ENCODE measurements around the gene OVOL2. TPM values are rescaled to one million over a fixed set of nuclear protein-coding genes. Genes with fewer than 3 reads are reported as not detected.

Gene OVOL2
- total RNA-seq, 1 experiment from 2014 or later: 7.4 TPM

DNA sequence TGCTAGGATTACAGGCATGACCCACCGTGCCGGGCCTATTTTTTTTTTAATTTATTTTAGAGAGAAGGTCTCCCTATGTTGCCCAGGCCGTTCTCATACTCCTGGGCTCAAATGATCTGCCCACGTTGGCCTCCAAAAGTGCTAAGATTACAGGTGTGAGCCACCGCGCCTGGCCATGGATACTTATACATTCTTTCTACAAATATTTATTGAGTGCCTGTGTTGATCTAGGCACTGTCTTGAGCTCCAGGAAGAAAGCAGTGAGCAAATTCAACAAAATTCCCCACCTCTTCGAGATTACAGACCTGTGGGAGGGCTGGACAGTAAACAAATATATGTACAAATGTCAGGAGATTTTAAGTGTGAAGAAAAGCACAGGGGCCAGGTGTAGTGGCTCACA lies 51.0 kb downstream of the OVOL2 start:
- TF ChIP-seq, protein P1, sequence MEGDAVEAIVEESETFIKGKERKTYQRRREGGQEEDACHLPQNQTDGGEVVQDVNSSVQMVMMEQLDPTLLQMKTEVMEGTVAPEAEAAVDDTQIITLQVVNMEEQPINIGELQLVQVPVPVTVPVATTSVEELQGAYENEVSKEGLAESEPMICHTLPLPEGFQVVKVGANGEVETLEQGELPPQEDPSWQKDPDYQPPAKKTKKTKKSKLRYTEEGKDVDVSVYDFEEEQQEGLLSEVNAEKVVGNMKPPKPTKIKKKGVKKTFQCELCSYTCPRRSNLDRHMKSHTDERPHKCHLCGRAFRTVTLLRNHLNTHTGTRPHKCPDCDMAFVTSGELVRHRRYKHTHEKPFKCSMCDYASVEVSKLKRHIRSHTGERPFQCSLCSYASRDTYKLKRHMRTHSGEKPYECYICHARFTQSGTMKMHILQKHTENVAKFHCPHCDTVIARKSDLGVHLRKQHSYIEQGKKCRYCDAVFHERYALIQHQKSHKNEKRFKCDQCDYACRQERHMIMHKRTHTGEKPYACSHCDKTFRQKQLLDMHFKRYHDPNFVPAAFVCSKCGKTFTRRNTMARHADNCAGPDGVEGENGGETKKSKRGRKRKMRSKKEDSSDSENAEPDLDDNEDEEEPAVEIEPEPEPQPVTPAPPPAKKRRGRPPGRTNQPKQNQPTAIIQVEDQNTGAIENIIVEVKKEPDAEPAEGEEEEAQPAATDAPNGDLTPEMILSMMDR (IDR thresholded peaks at IDR 0.05; ENCODE audit: unreplicated experiment): no peak
- no TSS peak for BruUV-seq (replicated peaks)
- Mint-ChIP-seq H3K4me1 (ENCODE audit: low read depth, unreplicated experiment) (no peaks in the 10 kb centered on the region), H3K36me3 (ENCODE audit: insufficient read depth, unreplicated experiment) (no peaks in the 10 kb centered on the region), H3K4me3 (ENCODE audit: low read depth, unreplicated experiment) (no peak overlapping the region), H3K9me3 (ENCODE audit: low read depth, unreplicated experiment) (no peaks in the 10 kb centered on the region), H3K27me3 (ENCODE audit: unreplicated experiment) (no peaks in the 10 kb centered on the region), H3K27ac (ENCODE audit: unreplicated experiment) (no peak overlapping the region)
- no peak for DNase-seq
- CTCF ChIA-PET: no interaction called here
- intact Hi-C loops (cut with micrococcal nuclease; ENCODE audit: unreplicated experiment): no loop called here

DNA sequence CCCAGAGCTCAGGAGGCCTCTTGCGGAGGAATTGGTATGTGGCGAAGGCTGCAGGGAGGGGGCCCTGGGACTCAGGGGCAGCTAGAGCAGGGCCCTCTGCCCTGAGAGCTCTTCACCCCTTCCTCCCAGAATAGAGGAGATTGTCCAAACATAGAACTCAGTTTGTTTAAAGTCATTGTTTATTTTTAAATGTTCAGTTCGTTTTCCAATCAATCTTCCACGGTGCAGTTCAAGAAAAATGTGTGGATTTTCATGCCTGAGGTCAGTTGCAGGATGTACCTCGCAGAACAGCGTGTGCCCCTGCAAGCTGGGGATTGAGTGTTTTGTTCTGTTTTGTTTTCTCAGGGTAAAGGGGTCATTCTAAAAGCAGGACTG lies 51.7 kb downstream of the OVOL2 start:
- Mint-ChIP-seq H3K27ac (ENCODE audit: unreplicated experiment) (no peak overlapping the region), H3K9me3 (ENCODE audit: low read depth, unreplicated experiment) (no peaks in the 10 kb centered on the region), H3K4me1 (ENCODE audit: low read depth, unreplicated experiment) (no peaks in the 10 kb centered on the region), H3K36me3 (ENCODE audit: insufficient read depth, unreplicated experiment) (no peaks in the 10 kb centered on the region), H3K4me3 (ENCODE audit: low read depth, unreplicated experiment) (no peak overlapping the region), H3K27me3 (ENCODE audit: unreplicated experiment) (no peaks in the 10 kb centered on the region)
- intact Hi-C loops (cut with micrococcal nuclease; ENCODE audit: unreplicated experiment): no loop called here
- BruUV-seq (replicated peaks): no TSS peak
- TF ChIP-seq, protein P1 (IDR thresholded peaks at IDR 0.05; ENCODE audit: unreplicated experiment): no peak
- no peak for DNase-seq
- CTCF ChIA-PET: no interaction called here

GRCh38 chr20:18005170-18005989 lies 52.3 kb downstream of the OVOL2 start:
- no peaks in the 10 kb centered on the region for H3K27me3 Mint-ChIP-seq (ENCODE audit: unreplicated experiment)
- TF ChIP-seq, protein P1 (IDR thresholded peaks at IDR 0.05; ENCODE audit: unreplicated experiment): no peak
- no peak for DNase-seq
- CTCF ChIA-PET: no interaction called here
- no peaks in the 10 kb centered on the region for H3K4me1 Mint-ChIP-seq (ENCODE audit: low read depth, unreplicated experiment)
- BruUV-seq (replicated peaks): no TSS peak
- intact Hi-C loops (cut with micrococcal nuclease; ENCODE audit: unreplicated experiment): no loop called here
- no peak overlapping the region for H3K27ac Mint-ChIP-seq (ENCODE audit: unreplicated experiment)
- H3K9me3 Mint-ChIP-seq (ENCODE audit: low read depth, unreplicated experiment): no peaks in the 10 kb centered on the region
- no peak overlapping the region for H3K4me3 Mint-ChIP-seq (ENCODE audit: low read depth, unreplicated experiment)
- no peaks in the 10 kb centered on the region for H3K36me3 Mint-ChIP-seq (ENCODE audit: insufficient read depth, unreplicated experiment)

- intact Hi-C loops (cut with micrococcal nuclease; ENCODE audit: unreplicated experiment): no loop called here
- no peaks in the 10 kb centered on the region for H3K9me3 Mint-ChIP-seq (ENCODE audit: low read depth, unreplicated experiment)
- no peaks in the 10 kb centered on the region for H3K27me3 Mint-ChIP-seq (ENCODE audit: unreplicated experiment)
- no peaks in the 10 kb centered on the region for H3K36me3 Mint-ChIP-seq (ENCODE audit: insufficient read depth, unreplicated experiment)
- CTCF ChIA-PET: no interaction called here
- BruUV-seq (replicated peaks): no TSS peak
- H3K27ac Mint-ChIP-seq (ENCODE audit: unreplicated experiment): no peak overlapping the region
- TF ChIP-seq, protein P1 (IDR thresholded peaks at IDR 0.05; ENCODE audit: unreplicated experiment): no peak
- no peaks in the 10 kb centered on the region for H3K4me1 Mint-ChIP-seq (ENCODE audit: low read depth, unreplicated experiment)
- DNase-seq: no peak
- H3K4me3 Mint-ChIP-seq (ENCODE audit: low read depth, unreplicated experiment): no peak overlapping the region
Measured at GRCh38 chr20:18004384-18005031, 53.2 kb downstream of the OVOL2 start.
